WERI-Rb-1 (cell line): ENCODE results near the gene SMIM43.

Source experiments
- DNase-seq: peaks from one replicate; pipeline ENCODE4 v3.0.0-alpha.2; 2020
- H3K27ac ChIP-seq: fragments of 250-450 bp; sonication (Bioruptor Pico); 2 replicates; pipeline ENCODE4 v1.5.1; 2020; ENCODE audit warnings: mild to moderate bottlenecking, moderate library complexity
- H3K27me3 ChIP-seq: fragments of 250-450 bp; sonication (Bioruptor Pico); 2 replicates; pipeline ENCODE4 v1.5.1; 2021; ENCODE audit warnings: mild to moderate bottlenecking, low read depth, moderate library complexity; ENCODE audit not compliant: insufficient read depth, severe bottlenecking
- H3K36me3 ChIP-seq: fragments of 250-450 bp; sonication (Bioruptor Pico); 2 replicates; pipeline ENCODE4 v1.5.1; 2020; ENCODE audit warnings: mild to moderate bottlenecking, moderate library complexity
- H3K4me3 ChIP-seq: 2 replicates; pipeline ENCODE4 v1.5.1; 2011; ENCODE audit warnings: low read depth, mild to moderate bottlenecking, control low read depth, low read length
- H3K9me3 ChIP-seq: fragments of 250-450 bp; sonication (Bioruptor Pico); 2 replicates; pipeline ENCODE4 v1.5.1; 2021; ENCODE audit warnings: mild to moderate bottlenecking, moderate library complexity; ENCODE audit not compliant: severe bottlenecking
- CTCF ChIP-seq: IDR thresholded peaks from 2 replicates; pipeline ENCODE4 v1.5.1; 2011; ENCODE audit warnings: low read depth, mild to moderate bottlenecking, control low read depth, inconsistent platforms, low read length

SMIM43 gene

DNA sequence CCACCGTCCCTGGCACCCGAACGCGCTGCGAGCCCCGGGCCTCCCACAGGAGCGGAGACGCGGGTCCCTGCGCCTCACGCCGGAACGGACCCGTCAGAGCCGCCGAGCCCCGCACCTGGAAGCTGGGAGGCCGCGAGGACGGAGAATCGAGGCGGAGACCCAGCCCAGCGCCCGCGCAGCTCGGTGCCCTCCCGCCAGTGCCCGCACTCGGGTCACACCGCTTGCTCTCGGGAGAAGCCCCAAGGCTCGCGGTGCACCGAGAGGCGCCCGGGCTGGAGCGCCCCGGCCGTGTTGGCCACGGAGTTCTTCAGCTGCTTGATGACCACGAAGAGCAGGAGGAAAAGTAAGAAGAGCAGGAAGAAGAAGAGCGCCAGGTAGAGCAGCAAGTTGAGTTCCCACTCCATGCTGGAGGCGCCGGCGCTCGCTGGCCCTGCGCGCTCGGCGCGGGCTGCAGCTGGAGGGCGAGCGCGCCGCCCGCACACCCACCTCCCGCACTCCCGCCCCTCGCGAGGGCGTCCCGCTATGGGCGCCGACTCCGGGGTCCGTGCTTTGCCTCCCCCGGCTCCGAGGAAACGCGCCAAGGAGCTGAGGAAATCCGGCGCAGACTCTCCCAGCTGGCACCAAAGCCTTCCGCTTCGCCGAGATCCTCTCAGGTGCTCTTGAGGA is at the start of gene SMIM43:
Gene SMIM43, minus strand, starts transcription at position 463 of the 666 bp plus-strand sequence. Its CDS starts 59 bp downstream, at position 404.
- H3K27ac ChIP-seq, result no peak within 1 kb of the TSS
- peak within 1 kb of the TSS; percentile 59 for H3K4me3 ChIP-seq
- H3K36me3 ChIP-seq, result no peaks in the 10 kb centered on the region
- peaks cover 21% of the 10 kb centered on the region for H3K27me3 ChIP-seq
- TF ChIP-seq CTCF, result no peak
- H3K9me3 ChIP-seq, result no peaks in the 10 kb centered on the region
- DNase-seq, result peak; percentile 55

GRCh38 chr4:121814756-121815155 is 49.8 kb upstream of the SMIM43 start:
- Histone ChIP-seq H3K9me3 (no peaks in the 10 kb centered on the region), H3K27me3 (no peaks in the 10 kb centered on the region), H3K4me3 (no peak overlapping the region), H3K27ac (no peak overlapping the region), H3K36me3 (peaks cover 99% of the 10 kb centered on the region)
- no peak for TF ChIP-seq CTCF
- no peak for DNase-seq

GRCh38 chr4:121811122-121811521 is 46.2 kb upstream of the SMIM43 start:
- Histone ChIP-seq H3K4me3 (no peak overlapping the region), H3K9me3 (no peaks in the 10 kb centered on the region), H3K36me3 (peaks cover 100% of the 10 kb centered on the region), H3K27ac (no peak overlapping the region), H3K27me3 (no peaks in the 10 kb centered on the region)
- TF ChIP-seq CTCF, result no peak
- DNase-seq, result no peak

DNA sequence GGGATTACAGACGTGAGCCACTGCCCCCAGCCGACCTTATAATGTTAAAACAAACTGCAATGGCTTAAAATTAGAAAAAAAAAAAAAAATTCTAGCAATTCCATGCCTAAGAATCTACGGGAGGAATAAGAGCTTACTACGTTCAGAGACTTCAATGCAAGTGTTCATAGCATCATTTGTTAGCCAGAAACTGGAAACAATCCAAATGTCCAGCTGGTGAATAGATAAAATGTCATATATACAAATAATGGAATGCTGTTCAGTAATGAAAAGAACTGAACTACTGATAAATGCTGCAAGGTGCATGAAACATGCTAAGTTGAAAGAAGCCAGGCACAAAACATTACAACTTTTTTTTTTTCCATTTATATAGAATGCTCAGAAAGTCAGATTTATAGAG is 41.4 kb upstream of the SMIM43 start:
- no peaks in the 10 kb centered on the region for H3K9me3 ChIP-seq
- no peak for TF ChIP-seq CTCF
- no peak overlapping the region for H3K27ac ChIP-seq
- no peaks in the 10 kb centered on the region for H3K27me3 ChIP-seq
- no peak for DNase-seq
- peaks cover 100% of the 10 kb centered on the region for H3K36me3 ChIP-seq
- no peak overlapping the region for H3K4me3 ChIP-seq

- Histone ChIP-seq H3K27me3 (no peaks in the 10 kb centered on the region), H3K4me3 (peak overlapping the region; percentile 66), H3K27ac (peak overlapping the region; percentile 92), H3K36me3 (peaks cover 54% of the 10 kb centered on the region), H3K9me3 (no peaks in the 10 kb centered on the region)
- TF ChIP-seq CTCF, result no peak
- no peak for DNase-seq
Measured at GRCh38 chr4:121801715-121802075, 36.7 kb upstream of the SMIM43 start.
